Measurements from ENCODE around the gene PEX14.

DNA sequence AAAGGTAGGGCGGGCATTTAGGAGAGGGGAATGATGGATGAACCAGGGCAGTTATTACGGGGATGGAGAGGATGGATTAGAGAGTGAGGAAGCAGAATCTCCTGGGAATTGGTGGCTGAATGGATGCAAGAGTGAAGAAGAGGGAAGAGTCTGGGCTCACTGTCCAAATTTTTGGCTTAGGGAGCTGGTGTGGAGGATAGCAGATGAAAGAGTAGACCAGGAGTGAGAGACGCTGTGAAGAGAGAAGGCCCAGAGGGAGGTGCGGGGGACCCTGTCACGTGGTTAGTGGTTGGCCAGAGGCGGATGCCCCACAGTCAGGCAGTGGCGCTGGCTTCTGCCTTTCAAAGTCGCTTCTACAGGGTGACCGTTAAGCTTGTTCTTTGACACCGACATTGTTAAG lies 78.4 kb downstream of the PEX14 start:
- TF ChIP-seq, protein P1, sequence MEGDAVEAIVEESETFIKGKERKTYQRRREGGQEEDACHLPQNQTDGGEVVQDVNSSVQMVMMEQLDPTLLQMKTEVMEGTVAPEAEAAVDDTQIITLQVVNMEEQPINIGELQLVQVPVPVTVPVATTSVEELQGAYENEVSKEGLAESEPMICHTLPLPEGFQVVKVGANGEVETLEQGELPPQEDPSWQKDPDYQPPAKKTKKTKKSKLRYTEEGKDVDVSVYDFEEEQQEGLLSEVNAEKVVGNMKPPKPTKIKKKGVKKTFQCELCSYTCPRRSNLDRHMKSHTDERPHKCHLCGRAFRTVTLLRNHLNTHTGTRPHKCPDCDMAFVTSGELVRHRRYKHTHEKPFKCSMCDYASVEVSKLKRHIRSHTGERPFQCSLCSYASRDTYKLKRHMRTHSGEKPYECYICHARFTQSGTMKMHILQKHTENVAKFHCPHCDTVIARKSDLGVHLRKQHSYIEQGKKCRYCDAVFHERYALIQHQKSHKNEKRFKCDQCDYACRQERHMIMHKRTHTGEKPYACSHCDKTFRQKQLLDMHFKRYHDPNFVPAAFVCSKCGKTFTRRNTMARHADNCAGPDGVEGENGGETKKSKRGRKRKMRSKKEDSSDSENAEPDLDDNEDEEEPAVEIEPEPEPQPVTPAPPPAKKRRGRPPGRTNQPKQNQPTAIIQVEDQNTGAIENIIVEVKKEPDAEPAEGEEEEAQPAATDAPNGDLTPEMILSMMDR (IDR thresholded peaks at IDR 0.05; ENCODE audit: insufficient read depth, low read length, poor library complexity, severe bottlenecking) = no peak
- TF ChIP-seq EZH2phosphoT487 (conservative IDR thresholded peaks at IDR 0.05; ENCODE audit: low read length) = no peak
